Neural progenitor cell (in vitro differentiated cells): ENCODE data around the gene EFNA2. TPM values are rescaled to one million over a fixed set of nuclear protein-coding genes. Genes with fewer than 3 reads are reported as not detected.
A peak's percentile ranks its signal among the peaks of the same experiment; 100 is the strongest.

Source experiments
- DNase-seq: peaks from one replicate; pipeline ENCODE4 v3.0.0-alpha.2; 2016; ENCODE audit warnings: low spot score
- H2AFZ ChIP-seq: fragments of 200-600 bp; sonication (generic); replicated peaks from 2 replicates; pipeline ENCODE4 v1.6.1; 2016; ENCODE audit warnings: antibody characterized with exemption
- H3F3A ChIP-seq: fragments of 200-600 bp; sonication (generic); 2 replicates; pipeline ENCODE4 v1.6.1; 2016; ENCODE audit warnings: antibody characterized with exemption, low read depth
- H3K27ac ChIP-seq: fragments of 200-600 bp; sonication (generic); 2 replicates; pipeline ENCODE4 v1.5.1; 2016; ENCODE audit warnings: mild to moderate bottlenecking
- H3K27me3 ChIP-seq: fragments of 200-600 bp; sonication (generic); 2 replicates; pipeline ENCODE4 v1.6.1; 2016; ENCODE audit warnings: mild to moderate bottlenecking, moderate library complexity
- H3K36me3 ChIP-seq: fragments of 200-600 bp; sonication (generic); 2 replicates; pipeline ENCODE4 v1.5.1; 2016
- H3K4me1 ChIP-seq: fragments of 200-600 bp; sonication (generic); 2 replicates; pipeline ENCODE4 v1.6.1; 2016; ENCODE audit warnings: mixed run types
- H3K4me2 ChIP-seq: fragments of 200-600 bp; sonication (generic); 2 replicates; pipeline ENCODE4 v1.6.1; 2016
- H3K4me3 ChIP-seq: fragments of 200-600 bp; sonication (generic); 2 replicates; pipeline ENCODE4 v1.5.1; 2016
- H3K79me2 ChIP-seq: fragments of 200-600 bp; sonication (generic); 2 replicates; pipeline ENCODE4 v1.6.1; 2016; ENCODE audit warnings: low read depth
- H3K9ac ChIP-seq: fragments of 200-600 bp; sonication (generic); 2 replicates; pipeline ENCODE4 v1.6.1; 2016
- H3K9me3 ChIP-seq: fragments of 200-600 bp; sonication (generic); 2 replicates; pipeline ENCODE4 v1.5.1; 2016; ENCODE audit warnings: low read depth
- H4K20me1 ChIP-seq: fragments of 200-600 bp; sonication (generic); 2 replicates; pipeline ENCODE4 v1.6.1; 2016; ENCODE audit warnings: low read depth
- H3K27ac Mint-ChIP-seq: 3 replicates; pipeline ENCODE4 v1.8.0; 2021; ENCODE audit warnings: mixed read lengths
- H3K27me3 Mint-ChIP-seq: 2 replicates; pipeline ENCODE4 v1.8.0; 2022; ENCODE audit warnings: low read depth, mild to moderate bottlenecking, inconsistent platforms, moderate library complexity, mixed read lengths; ENCODE audit not compliant: insufficient read depth
- H3K36me3 Mint-ChIP-seq: 3 replicates; pipeline ENCODE4 v1.8.0; 2021; ENCODE audit warnings: mixed read lengths
- H3K4me1 Mint-ChIP-seq: 3 replicates; pipeline ENCODE4 v1.8.0; 2021; ENCODE audit warnings: mixed read lengths
- H3K4me3 Mint-ChIP-seq: 3 replicates; pipeline ENCODE4 v1.8.0; 2021; ENCODE audit warnings: mild to moderate bottlenecking, moderate library complexity, mixed read lengths
- H3K9me3 Mint-ChIP-seq: 3 replicates; pipeline ENCODE4 v1.8.0; 2020; ENCODE audit warnings: mixed read lengths
- EZH2 ChIP-seq: fragments of 200-600 bp; sonication (generic); IDR thresholded peaks from 2 replicates; pipeline ENCODE4 v1.6.1; 2017; ENCODE audit warnings: antibody characterized with exemption, mild to moderate bottlenecking, moderate library complexity
- EZH2phosphoT487 ChIP-seq: fragments of 200-600 bp; sonication (generic); IDR thresholded peaks from 2 replicates; pipeline ENCODE4 v1.6.1; 2017; ENCODE audit warnings: antibody characterized with exemption
- total RNA-seq: library from RNA; depleted of rRNA; stranded (reverse); fragments of >200 nt; gene quantifications from 2 replicates; pipeline ENCODE4 v1.2.3, GENCODE V29; 2015; ENCODE audit warnings: low replicate concordance
- TF ChIP-seq, protein P1 (sequence below): fragments of 200-600 bp; sonication (generic); IDR thresholded peaks from 2 replicates; pipeline ENCODE4 v1.5.1; 2017; ENCODE audit warnings: antibody characterized with exemption, mild to moderate bottlenecking

The EFNA2 gene
- total RNA-seq, 1 donor from 2014 or later = 13.2 TPM

DNA sequence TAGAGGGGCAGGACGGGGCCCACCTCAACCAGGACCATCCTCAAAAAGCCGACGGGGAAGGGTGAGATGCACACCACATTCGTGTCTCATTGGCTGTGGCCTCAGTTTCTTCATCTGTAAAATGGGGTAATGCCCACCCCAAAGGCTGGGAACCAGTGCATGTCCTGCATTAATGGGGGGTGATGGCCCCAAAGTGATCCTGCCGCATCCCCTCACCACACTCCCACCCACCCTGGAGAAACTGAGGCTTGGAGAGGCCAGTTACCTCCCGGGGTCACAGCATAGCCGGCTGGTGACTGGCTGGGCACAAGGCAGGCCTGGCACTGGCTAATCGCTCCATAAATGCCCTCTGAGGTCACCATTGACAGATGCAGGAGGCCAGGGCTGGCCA, 37.9 kb upstream of the EFNA2 start:
- H2AFZ ChIP-seq = no peak overlapping the region
- TF ChIP-seq EZH2phosphoT487 = no peak
- TF ChIP-seq, protein P1, sequence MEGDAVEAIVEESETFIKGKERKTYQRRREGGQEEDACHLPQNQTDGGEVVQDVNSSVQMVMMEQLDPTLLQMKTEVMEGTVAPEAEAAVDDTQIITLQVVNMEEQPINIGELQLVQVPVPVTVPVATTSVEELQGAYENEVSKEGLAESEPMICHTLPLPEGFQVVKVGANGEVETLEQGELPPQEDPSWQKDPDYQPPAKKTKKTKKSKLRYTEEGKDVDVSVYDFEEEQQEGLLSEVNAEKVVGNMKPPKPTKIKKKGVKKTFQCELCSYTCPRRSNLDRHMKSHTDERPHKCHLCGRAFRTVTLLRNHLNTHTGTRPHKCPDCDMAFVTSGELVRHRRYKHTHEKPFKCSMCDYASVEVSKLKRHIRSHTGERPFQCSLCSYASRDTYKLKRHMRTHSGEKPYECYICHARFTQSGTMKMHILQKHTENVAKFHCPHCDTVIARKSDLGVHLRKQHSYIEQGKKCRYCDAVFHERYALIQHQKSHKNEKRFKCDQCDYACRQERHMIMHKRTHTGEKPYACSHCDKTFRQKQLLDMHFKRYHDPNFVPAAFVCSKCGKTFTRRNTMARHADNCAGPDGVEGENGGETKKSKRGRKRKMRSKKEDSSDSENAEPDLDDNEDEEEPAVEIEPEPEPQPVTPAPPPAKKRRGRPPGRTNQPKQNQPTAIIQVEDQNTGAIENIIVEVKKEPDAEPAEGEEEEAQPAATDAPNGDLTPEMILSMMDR = no peak
- no peak for TF ChIP-seq EZH2
- no peaks in the 10 kb centered on the region for H3K9me3 Mint-ChIP-seq
- H3K27ac ChIP-seq = no peak overlapping the region
- H3K27me3 Mint-ChIP-seq = peaks cover 2% of the 10 kb centered on the region
- H3K79me2 ChIP-seq = peaks cover 31% of the 10 kb centered on the region
- H3F3A ChIP-seq = peaks cover 44% of the 10 kb centered on the region
- H3K27me3 ChIP-seq = no peaks in the 10 kb centered on the region
- peak overlapping the region; percentile 90 for H3K4me3 ChIP-seq
- H3K9me3 ChIP-seq = no peaks in the 10 kb centered on the region
- H3K4me2 ChIP-seq = peak overlapping the region; percentile 72
- no peaks in the 10 kb centered on the region for H3K36me3 Mint-ChIP-seq
- no peak overlapping the region for H3K9ac ChIP-seq
- H3K27ac Mint-ChIP-seq = no peak overlapping the region
- no peaks in the 10 kb centered on the region for H3K36me3 ChIP-seq
- no peak for DNase-seq
- H3K4me3 Mint-ChIP-seq = peak overlapping the region; percentile 67
- H4K20me1 ChIP-seq = peaks cover 58% of the 10 kb centered on the region
- peaks cover 14% of the 10 kb centered on the region for H3K4me1 Mint-ChIP-seq
- peaks cover 14% of the 10 kb centered on the region for H3K4me1 ChIP-seq

DNA sequence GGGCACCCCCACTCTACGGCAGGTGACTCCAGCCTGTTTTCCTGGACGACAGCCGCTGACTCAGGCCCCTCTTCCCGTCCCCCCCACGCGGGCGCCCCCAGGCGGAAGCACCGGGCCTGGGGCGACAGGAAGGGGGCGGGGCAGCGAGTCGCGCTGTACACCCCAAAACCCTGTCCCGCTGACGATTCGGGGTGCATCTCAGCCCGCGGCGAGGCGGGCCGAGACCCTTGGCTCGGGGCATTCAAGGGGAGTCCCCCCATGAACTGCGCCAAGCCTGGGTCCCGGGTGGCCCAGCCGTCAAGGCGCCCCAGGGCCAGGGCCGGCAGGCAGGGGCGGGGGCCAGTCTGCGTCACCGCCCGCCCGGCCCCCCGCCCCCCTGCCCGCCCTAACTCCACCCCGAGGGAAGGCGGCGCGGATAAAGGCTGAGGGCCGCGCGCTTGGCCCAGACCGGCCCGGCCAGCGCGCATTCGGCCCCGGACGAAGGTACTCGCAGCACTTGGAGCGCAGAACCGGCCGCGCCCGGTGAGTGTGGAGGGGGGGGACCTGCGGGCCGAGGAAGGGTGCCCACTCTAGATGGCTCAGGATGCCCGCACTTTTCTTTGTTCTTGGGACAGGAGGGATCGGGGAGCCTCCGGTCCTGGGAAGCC, 37.4 kb upstream of the EFNA2 start, which contains the start of gene MIDN:
Gene MIDN (plus strand): TSS at position 445 of the 647 bp plus-strand sequence. CDS start 1,714 bp downstream, outside the sequence.
- peaks cover 36% of the 10 kb centered on the region for H3K79me2 ChIP-seq
- no peaks in the 10 kb centered on the region for H3K27me3 ChIP-seq
- H2AFZ ChIP-seq = no peak within 1 kb of the TSS
- Mint-ChIP-seq H3K4me1 (peaks cover 14% of the 10 kb centered on the region), H3K27me3 (peaks cover 2% of the 10 kb centered on the region), H3K9me3 (no peaks in the 10 kb centered on the region), H3K36me3 (no peaks in the 10 kb centered on the region), H3K27ac (no peak within 1 kb of the TSS), H3K4me3 (peak within 1 kb of the TSS; percentile 85)
- TF ChIP-seq, protein P1 = peak; percentile 41
- TF ChIP-seq EZH2 = no peak
- H3K4me3 ChIP-seq = peak within 1 kb of the TSS; percentile 90
- H3K9ac ChIP-seq = no peak within 1 kb of the TSS
- peak within 1 kb of the TSS; percentile 92 for H3K27ac ChIP-seq
- H3K4me2 ChIP-seq = peak within 1 kb of the TSS; percentile 79
- DNase-seq = peak; percentile 90
- peaks cover 46% of the 10 kb centered on the region for H3F3A ChIP-seq
- H3K9me3 ChIP-seq = no peaks in the 10 kb centered on the region
- peaks cover 18% of the 10 kb centered on the region for H3K4me1 ChIP-seq
- H3K36me3 ChIP-seq = no peaks in the 10 kb centered on the region
- H4K20me1 ChIP-seq = peaks cover 60% of the 10 kb centered on the region

DNA sequence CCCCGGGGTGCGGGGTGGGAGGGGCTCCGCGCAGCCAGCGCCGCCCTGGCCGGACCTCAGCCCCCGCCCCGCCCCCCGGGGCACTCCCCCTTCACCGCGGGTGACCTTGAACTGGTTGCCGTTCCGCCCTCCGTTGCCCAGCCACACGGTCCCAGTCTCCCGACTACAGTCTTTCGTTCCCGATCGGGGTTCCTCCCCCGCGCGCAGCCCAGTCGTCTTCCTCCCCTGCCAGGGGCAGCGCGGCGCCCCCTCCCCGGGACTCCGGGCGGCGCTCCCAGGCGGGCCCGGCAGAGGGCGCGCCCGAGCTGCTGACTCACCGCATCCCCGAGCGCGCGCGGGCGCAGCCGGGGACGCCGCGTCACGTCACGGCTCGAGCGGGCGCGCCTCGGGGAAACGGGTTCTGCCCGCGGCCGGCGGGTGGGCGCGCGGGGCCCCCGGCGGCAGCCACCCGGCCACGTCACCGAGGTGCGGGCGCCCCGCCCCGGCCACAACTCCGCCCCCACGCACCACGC, 36.8 kb upstream of the EFNA2 start:
- H3K9me3 ChIP-seq = no peaks in the 10 kb centered on the region
- H3K27me3 ChIP-seq = no peaks in the 10 kb centered on the region
- H3K79me2 ChIP-seq = peaks cover 42% of the 10 kb centered on the region
- Mint-ChIP-seq H3K36me3 (no peaks in the 10 kb centered on the region), H3K9me3 (no peaks in the 10 kb centered on the region), H3K27ac (no peak overlapping the region), H3K27me3 (peaks cover 2% of the 10 kb centered on the region), H3K4me3 (peak overlapping the region; percentile 85), H3K4me1 (peaks cover 12% of the 10 kb centered on the region)
- no peak overlapping the region for H2AFZ ChIP-seq
- no peaks in the 10 kb centered on the region for H3K36me3 ChIP-seq
- no peak overlapping the region for H3K9ac ChIP-seq
- peak overlapping the region; percentile 90 for H3K4me3 ChIP-seq
- peaks cover 47% of the 10 kb centered on the region for H3F3A ChIP-seq
- DNase-seq = no peak
- peaks cover 18% of the 10 kb centered on the region for H3K4me1 ChIP-seq
- peaks cover 60% of the 10 kb centered on the region for H4K20me1 ChIP-seq
- H3K4me2 ChIP-seq = peak overlapping the region; percentile 79
- TF ChIP-seq, protein P1 = peak; percentile 75
- no peak for TF ChIP-seq EZH2phosphoT487
- peak overlapping the region; percentile 92 for H3K27ac ChIP-seq
